SK-N-MC (cell line): Measurements from ENCODE around the gene SCNN1B.

Experiments used
- DNase-seq: peaks from one replicate; pipeline ENCODE4 v3.0.0-alpha.2; 2011; ENCODE audit warnings: low read depth, low spot score
- H3K27ac ChIP-seq: fragments of 200-600 bp; sonication (generic); 2 replicates; pipeline ENCODE4 v1.5.1; 2016; ENCODE audit warnings: mixed run types
- H3K36me3 ChIP-seq: fragments of 200-600 bp; sonication (generic); 2 replicates; pipeline ENCODE4 v1.6.1; 2017; ENCODE audit warnings: antibody characterized with exemption, low read length, mixed read lengths; ENCODE audit not compliant: insufficient read depth
- H3K4me3 ChIP-seq: fragments of 200-600 bp; sonication (generic); 2 replicates; pipeline ENCODE4 v1.5.1; 2016
- H3K9ac ChIP-seq: fragments of 200-600 bp; sonication (generic); 2 replicates; pipeline ENCODE4 v1.8.0; 2017; ENCODE audit warnings: mixed run types, mixed read lengths; ENCODE audit not compliant: insufficient read length
- H3K9me3 ChIP-seq: fragments of 200-600 bp; sonication (generic); 2 replicates; pipeline ENCODE4 v1.6.1; 2017; ENCODE audit warnings: low read depth, mild to moderate bottlenecking, antibody characterized with exemption, low read length, moderate library complexity, mixed read lengths
- EZH2 ChIP-seq: fragments of 200-600 bp; sonication (generic); IDR thresholded peaks from one replicate; pipeline ENCODE4 v1.6.1; 2017; ENCODE audit warnings: antibody characterized with exemption
- FOXP2 ChIP-seq: optimal IDR thresholded peaks from 2 replicates; pipeline ENCODE3; 2011; ENCODE audit warnings: mild to moderate bottlenecking, moderate library complexity; ENCODE audit not compliant: insufficient read depth; ENCODE audit errors: extremely low read length, control extremely low read depth
- POLR2AphosphoS5 ChIP-seq: IDR thresholded peaks from 2 replicates; pipeline ENCODE4 v1.6.1; 2012; ENCODE audit warnings: mild to moderate bottlenecking, low read depth, low read length, borderline replicate concordance

The SCNN1B gene

GRCh38 chr16:23321206-23321875 is 19.2 kb downstream of the SCNN1B start:
- Histone ChIP-seq H3K4me3 (no peak overlapping the region), H3K36me3 (no peaks in the 10 kb centered on the region), H3K9ac (no peak overlapping the region), H3K9me3 (no peaks in the 10 kb centered on the region), H3K27ac (no peak overlapping the region)
- DNase-seq = no peak
- no peak for TF ChIP-seq FOXP2
- no peak for TF ChIP-seq EZH2
- TF ChIP-seq POLR2AphosphoS5 = no peak

GRCh38 chr16:23323224-23324030 is 21.3 kb downstream of the SCNN1B start:
- DNase-seq = no peak

GRCh38 chr16:23324727-23325126 is 22.6 kb downstream of the SCNN1B start:
- Histone ChIP-seq H3K27ac (no peak overlapping the region), H3K36me3 (no peaks in the 10 kb centered on the region), H3K4me3 (no peak overlapping the region), H3K9ac (no peak overlapping the region), H3K9me3 (no peaks in the 10 kb centered on the region)
- no peak for DNase-seq
- TF ChIP-seq FOXP2 = no peak
- TF ChIP-seq POLR2AphosphoS5 = no peak
- no peak for TF ChIP-seq EZH2

More at GRCh38 chr16:23323224-23324030, 21.3 kb downstream of the SCNN1B start:
- TF ChIP-seq FOXP2 (no peak), EZH2 (no peak), POLR2AphosphoS5 (no peak)
- no peak overlapping the region for H3K27ac ChIP-seq
- H3K9ac ChIP-seq = no peak overlapping the region
- no peak overlapping the region for H3K4me3 ChIP-seq
- H3K36me3 ChIP-seq = no peaks in the 10 kb centered on the region
- H3K9me3 ChIP-seq = no peaks in the 10 kb centered on the region

GRCh38 chr16:23327836-23328235 is 25.7 kb downstream of the SCNN1B start:
- H3K4me3 ChIP-seq = no peak overlapping the region
- H3K27ac ChIP-seq = no peak overlapping the region
- TF ChIP-seq POLR2AphosphoS5 = no peak
- TF ChIP-seq FOXP2 = no peak
- no peak for TF ChIP-seq EZH2

GRCh38 chr16:23330161-23330560 is 28.1 kb downstream of the SCNN1B start:
- no peak overlapping the region for H3K27ac ChIP-seq

More at GRCh38 chr16:23327836-23328235, 25.7 kb downstream of the SCNN1B start:
- Histone ChIP-seq H3K9ac (no peak overlapping the region), H3K9me3 (no peaks in the 10 kb centered on the region), H3K36me3 (no peaks in the 10 kb centered on the region)
- DNase-seq = no peak

GRCh38 chr16:23330583-23331249 is 28.6 kb downstream of the SCNN1B start:
- no peak for DNase-seq
- Histone ChIP-seq H3K4me3 (no peak overlapping the region), H3K9me3 (no peaks in the 10 kb centered on the region), H3K27ac (no peak overlapping the region), H3K36me3 (no peaks in the 10 kb centered on the region), H3K9ac (no peak overlapping the region)
- TF ChIP-seq EZH2 = no peak
- TF ChIP-seq FOXP2 = no peak
- TF ChIP-seq POLR2AphosphoS5 = no peak

More at GRCh38 chr16:23330161-23330560, 28.1 kb downstream of the SCNN1B start:
- Histone ChIP-seq H3K9ac (no peak overlapping the region), H3K4me3 (no peak overlapping the region), H3K36me3 (no peaks in the 10 kb centered on the region), H3K9me3 (no peaks in the 10 kb centered on the region)
- TF ChIP-seq EZH2 (no peak), POLR2AphosphoS5 (no peak), FOXP2 (no peak)
- no peak for DNase-seq

GRCh38 chr16:23333034-23333579 is 31.0 kb downstream of the SCNN1B start:
- Histone ChIP-seq H3K9ac (no peak overlapping the region), H3K9me3 (no peaks in the 10 kb centered on the region), H3K4me3 (no peak overlapping the region), H3K27ac (peak overlapping the region; percentile 83), H3K36me3 (no peaks in the 10 kb centered on the region)
- no peak for TF ChIP-seq FOXP2
- TF ChIP-seq EZH2 = no peak
- TF ChIP-seq POLR2AphosphoS5 = no peak; the same call in 1 of the 2 replicates
- DNase-seq = peak; percentile 89

- Histone ChIP-seq H3K4me3 (no peak overlapping the region), H3K27ac (peak overlapping the region; percentile 83), H3K36me3 (no peaks in the 10 kb centered on the region), H3K9me3 (no peaks in the 10 kb centered on the region), H3K9ac (no peak overlapping the region)
- no peak for DNase-seq
- no peak for TF ChIP-seq EZH2
- TF ChIP-seq POLR2AphosphoS5 = no peak
These were observed 31.8 kb downstream of the SCNN1B start for GRCh38 chr16:23333831-23334456.
